ENCODE data around the gene UBAP1L.

Gene UBAP1L

DNA sequence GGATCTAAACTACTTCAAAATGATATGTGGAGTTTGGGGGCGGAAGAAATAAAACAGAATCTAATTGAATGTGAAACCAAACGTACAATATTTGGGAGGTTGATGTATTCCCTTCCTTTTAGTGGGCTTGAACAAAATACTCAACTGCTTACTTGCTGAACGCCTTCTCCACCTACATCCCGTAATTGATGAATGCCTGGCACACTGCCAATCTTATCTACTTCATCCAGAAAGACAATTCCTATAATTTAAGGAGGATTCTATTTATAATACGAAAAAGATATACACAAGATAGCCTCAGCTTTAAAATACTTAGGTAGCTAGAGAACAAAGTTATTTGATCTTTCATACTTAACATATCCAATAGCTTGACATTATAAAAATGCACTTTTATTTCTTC, 41.7 kb upstream of the UBAP1L start:
- H3K36me3 ChIP-seq (ENCODE audit: insufficient read depth, low read length), result peaks cover 76% of the 10 kb centered on the region
- no peaks in the 10 kb centered on the region for H3K4me1 ChIP-seq (ENCODE audit: insufficient read depth, low read length, poor library complexity, severe bottlenecking)
- no peaks in the 10 kb centered on the region for H3F3A ChIP-seq (ENCODE audit: low read depth)
- no peaks in the 10 kb centered on the region for H3K9me3 ChIP-seq (ENCODE audit: insufficient read depth, low read depth, low read length)
- H3K4me2 ChIP-seq (ENCODE audit: low read depth, low read length, poor library complexity, severe bottlenecking), result no peak overlapping the region
- no peaks in the 10 kb centered on the region for H3K27me3 ChIP-seq (ENCODE audit: insufficient read depth, low read length, poor library complexity, severe bottlenecking)
- no peaks in the 10 kb centered on the region; the same call in 1 of the 2 replicates for H3K79me2 ChIP-seq (ENCODE audit: insufficient read depth, low read length)
- H2AFZ ChIP-seq (ENCODE audit: low read length), result no peak overlapping the region
- TF ChIP-seq EZH2phosphoT487 (IDR thresholded peaks at IDR 0.05; ENCODE audit: borderline replicate concordance), result no peak
- TF ChIP-seq, protein P1, sequence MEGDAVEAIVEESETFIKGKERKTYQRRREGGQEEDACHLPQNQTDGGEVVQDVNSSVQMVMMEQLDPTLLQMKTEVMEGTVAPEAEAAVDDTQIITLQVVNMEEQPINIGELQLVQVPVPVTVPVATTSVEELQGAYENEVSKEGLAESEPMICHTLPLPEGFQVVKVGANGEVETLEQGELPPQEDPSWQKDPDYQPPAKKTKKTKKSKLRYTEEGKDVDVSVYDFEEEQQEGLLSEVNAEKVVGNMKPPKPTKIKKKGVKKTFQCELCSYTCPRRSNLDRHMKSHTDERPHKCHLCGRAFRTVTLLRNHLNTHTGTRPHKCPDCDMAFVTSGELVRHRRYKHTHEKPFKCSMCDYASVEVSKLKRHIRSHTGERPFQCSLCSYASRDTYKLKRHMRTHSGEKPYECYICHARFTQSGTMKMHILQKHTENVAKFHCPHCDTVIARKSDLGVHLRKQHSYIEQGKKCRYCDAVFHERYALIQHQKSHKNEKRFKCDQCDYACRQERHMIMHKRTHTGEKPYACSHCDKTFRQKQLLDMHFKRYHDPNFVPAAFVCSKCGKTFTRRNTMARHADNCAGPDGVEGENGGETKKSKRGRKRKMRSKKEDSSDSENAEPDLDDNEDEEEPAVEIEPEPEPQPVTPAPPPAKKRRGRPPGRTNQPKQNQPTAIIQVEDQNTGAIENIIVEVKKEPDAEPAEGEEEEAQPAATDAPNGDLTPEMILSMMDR (conservative IDR thresholded peaks at IDR 0.05; ENCODE audit: low read length), result no peak
- no peak overlapping the region for H3K4me3 ChIP-seq (ENCODE audit: low read length, poor library complexity, severe bottlenecking)
- no peaks in the 10 kb centered on the region for H3K9me2 ChIP-seq (replicated peaks; ENCODE audit: low read depth, low read length)
- H4K20me1 ChIP-seq (ENCODE audit: insufficient read depth, low read length, poor library complexity, severe bottlenecking), result no peaks in the 10 kb centered on the region
- no peak overlapping the region for H3K9ac ChIP-seq (ENCODE audit: low read depth, low read length, poor library complexity, severe bottlenecking)

DNA sequence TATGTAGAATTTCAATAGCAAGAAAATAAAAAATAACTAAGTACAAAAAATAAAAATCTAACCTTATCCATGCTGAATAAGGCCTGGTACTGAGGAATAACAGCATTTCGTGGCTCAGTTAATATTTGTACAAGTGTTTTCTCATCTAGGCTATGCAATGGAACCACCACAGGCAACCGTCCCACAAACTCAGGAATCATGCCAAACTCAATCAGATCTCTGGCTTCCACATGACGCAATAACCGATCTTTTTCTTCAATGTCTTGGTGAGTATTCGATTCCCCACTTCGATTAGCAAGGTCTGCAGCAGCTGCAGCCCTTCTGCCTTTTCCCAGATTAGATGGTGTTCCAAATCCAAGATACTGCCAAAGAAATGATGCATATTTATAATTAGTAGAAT, 39.7 kb upstream of the UBAP1L start:
- TF ChIP-seq, protein P1 (conservative IDR thresholded peaks at IDR 0.05; ENCODE audit: low read length), result no peak
- no peak for TF ChIP-seq EZH2phosphoT487 (IDR thresholded peaks at IDR 0.05; ENCODE audit: borderline replicate concordance)
- Histone ChIP-seq H2AFZ (ENCODE audit: low read length) (no peak overlapping the region), H3K79me2 (ENCODE audit: insufficient read depth, low read length) (no peaks in the 10 kb centered on the region), H3K9me3 (ENCODE audit: insufficient read depth, low read depth, low read length) (no peaks in the 10 kb centered on the region), H4K20me1 (ENCODE audit: insufficient read depth, low read length, poor library complexity, severe bottlenecking) (no peaks in the 10 kb centered on the region), H3K9ac (ENCODE audit: low read depth, low read length, poor library complexity, severe bottlenecking) (no peak overlapping the region), H3F3A (ENCODE audit: low read depth) (no peaks in the 10 kb centered on the region), H3K36me3 (ENCODE audit: insufficient read depth, low read length) (peaks cover 84% of the 10 kb centered on the region), H3K27me3 (ENCODE audit: insufficient read depth, low read length, poor library complexity, severe bottlenecking) (no peaks in the 10 kb centered on the region), H3K4me1 (ENCODE audit: insufficient read depth, low read length, poor library complexity, severe bottlenecking) (no peaks in the 10 kb centered on the region), H3K4me3 (ENCODE audit: low read length, poor library complexity, severe bottlenecking) (no peak overlapping the region), H3K9me2 (replicated peaks; ENCODE audit: low read depth, low read length) (no peaks in the 10 kb centered on the region), H3K4me2 (ENCODE audit: low read depth, low read length, poor library complexity, severe bottlenecking) (no peak overlapping the region)

DNA sequence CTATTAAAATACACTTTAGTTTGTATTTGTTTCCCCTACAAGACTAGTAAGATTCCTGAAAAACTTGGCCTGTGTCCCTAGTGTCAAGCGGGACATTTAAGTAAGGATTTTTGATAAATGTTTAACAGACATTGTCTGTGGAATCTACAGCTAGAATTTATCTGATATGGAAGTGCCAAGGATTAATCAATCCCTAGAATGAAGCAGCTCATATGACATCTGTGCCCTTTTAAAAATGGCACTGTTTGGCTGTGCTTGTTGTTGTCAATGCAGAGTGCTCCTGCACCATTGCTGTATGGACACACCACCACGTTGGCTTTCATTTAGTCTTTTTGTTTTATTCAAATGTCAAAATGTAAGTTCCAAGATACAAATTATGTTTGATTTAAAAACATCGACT, 32.9 kb upstream of the UBAP1L start:
- H3K9ac ChIP-seq (ENCODE audit: low read depth, low read length, poor library complexity, severe bottlenecking), result no peak overlapping the region
- H3K27me3 ChIP-seq (ENCODE audit: insufficient read depth, low read length, poor library complexity, severe bottlenecking), result no peaks in the 10 kb centered on the region
- no peaks in the 10 kb centered on the region for H3F3A ChIP-seq (ENCODE audit: low read depth)
- H3K4me3 ChIP-seq (ENCODE audit: low read length, poor library complexity, severe bottlenecking), result no peak overlapping the region
- H3K9me2 ChIP-seq (replicated peaks; ENCODE audit: low read depth, low read length), result no peaks in the 10 kb centered on the region
- H2AFZ ChIP-seq (ENCODE audit: low read length), result no peak overlapping the region
- H3K4me1 ChIP-seq (ENCODE audit: insufficient read depth, low read length, poor library complexity, severe bottlenecking), result no peaks in the 10 kb centered on the region
- H3K36me3 ChIP-seq (ENCODE audit: insufficient read depth, low read length), result peaks cover 40% of the 10 kb centered on the region; the same call in 1 of the 2 replicates
- H3K4me2 ChIP-seq (ENCODE audit: low read depth, low read length, poor library complexity, severe bottlenecking), result no peak overlapping the region
- H3K79me2 ChIP-seq (ENCODE audit: insufficient read depth, low read length), result no peaks in the 10 kb centered on the region
- TF ChIP-seq, protein P1 (conservative IDR thresholded peaks at IDR 0.05; ENCODE audit: low read length), result no peak
- no peak for TF ChIP-seq EZH2phosphoT487 (IDR thresholded peaks at IDR 0.05; ENCODE audit: borderline replicate concordance)
- H3K9me3 ChIP-seq (ENCODE audit: insufficient read depth, low read depth, low read length), result no peaks in the 10 kb centered on the region
- no peaks in the 10 kb centered on the region for H4K20me1 ChIP-seq (ENCODE audit: insufficient read depth, low read length, poor library complexity, severe bottlenecking)
